ENCODE results near the gene MUC5B.
A peak's percentile ranks its signal among the peaks of the same experiment; 100 is the strongest.

MUC5B gene

DNA sequence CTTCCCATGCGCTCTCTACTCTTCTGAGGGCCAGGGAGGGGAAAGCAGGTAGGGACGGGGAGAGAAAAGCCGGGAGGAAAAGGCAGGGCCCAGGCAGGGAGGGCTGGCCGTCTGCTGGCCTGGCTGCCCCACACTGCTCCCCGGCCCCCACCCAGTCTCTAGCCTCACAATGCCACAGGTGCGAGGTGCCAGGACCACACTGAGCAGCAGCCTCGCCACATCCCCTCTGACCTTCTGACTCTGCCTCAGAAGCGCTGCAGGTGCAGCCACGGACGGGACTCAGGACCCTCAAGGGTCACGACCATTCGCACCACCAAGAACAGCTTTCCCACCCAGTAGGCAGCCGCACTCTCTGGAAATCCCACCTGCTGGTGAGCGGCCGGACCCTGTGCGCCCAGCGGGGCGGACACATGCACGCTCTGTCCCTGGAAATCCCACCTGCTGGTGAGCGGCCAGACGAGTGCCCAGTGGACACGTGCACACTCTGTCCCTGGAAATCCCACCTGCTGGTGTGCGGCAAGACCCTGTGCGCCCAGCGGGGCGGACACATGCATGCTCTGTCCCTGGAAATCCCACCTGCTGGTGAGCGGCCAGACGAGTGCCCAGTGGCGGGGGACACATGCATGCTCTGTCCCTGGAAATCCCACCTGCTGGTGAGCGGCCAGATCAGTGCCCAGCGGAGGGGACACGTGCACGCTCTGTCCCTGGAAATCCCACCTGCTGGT is 66.5 kb downstream of the MUC5B start:
- no peak for DNase-seq

DNA sequence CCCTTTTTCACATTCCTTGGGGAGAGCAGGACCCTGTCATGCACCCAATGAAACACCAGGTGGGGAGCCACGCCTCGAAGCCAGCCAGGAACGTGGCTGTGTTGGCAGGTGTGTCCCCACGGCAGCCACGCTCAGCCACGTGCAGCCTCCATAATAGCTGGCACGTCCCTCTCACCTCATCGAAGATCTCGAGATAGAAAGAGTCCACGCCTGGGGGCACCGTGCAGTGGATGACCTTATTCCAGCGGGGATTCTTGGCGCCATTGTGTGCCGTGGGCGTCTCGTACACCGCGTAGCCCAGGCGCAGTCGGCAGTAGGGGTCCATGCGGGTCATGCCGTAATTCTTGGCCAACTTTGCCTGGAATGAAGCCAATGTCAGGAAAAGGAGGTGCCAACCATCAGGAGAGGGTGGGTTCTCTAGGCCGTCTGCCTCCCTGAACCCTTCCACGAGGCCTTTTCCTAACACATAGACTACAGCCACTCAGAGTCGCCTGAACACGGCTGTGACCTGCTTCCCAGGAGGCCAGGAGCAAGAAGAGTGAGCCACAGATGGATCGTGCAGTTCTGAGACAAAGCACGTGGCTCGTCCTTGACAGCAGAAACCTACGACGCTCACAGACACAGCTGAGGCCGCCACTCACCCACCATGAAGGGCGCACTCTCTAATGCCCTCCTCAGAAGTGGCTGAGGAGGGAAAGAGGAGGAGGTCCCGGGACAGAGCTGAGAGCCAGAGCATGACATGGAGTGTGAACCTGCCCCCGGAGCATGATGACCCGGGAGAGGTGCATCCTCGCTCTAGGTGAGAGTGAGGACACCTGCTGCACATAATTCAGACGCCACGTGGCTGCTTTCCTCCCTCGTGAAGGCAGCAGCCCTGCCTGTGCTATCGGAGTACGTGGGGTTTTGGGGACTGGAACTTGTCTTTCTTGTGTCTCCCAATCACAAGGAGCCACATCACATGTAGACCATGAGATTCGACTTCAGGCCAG is 67.5 kb downstream of the MUC5B start:
- DNase-seq = no peak

DNA sequence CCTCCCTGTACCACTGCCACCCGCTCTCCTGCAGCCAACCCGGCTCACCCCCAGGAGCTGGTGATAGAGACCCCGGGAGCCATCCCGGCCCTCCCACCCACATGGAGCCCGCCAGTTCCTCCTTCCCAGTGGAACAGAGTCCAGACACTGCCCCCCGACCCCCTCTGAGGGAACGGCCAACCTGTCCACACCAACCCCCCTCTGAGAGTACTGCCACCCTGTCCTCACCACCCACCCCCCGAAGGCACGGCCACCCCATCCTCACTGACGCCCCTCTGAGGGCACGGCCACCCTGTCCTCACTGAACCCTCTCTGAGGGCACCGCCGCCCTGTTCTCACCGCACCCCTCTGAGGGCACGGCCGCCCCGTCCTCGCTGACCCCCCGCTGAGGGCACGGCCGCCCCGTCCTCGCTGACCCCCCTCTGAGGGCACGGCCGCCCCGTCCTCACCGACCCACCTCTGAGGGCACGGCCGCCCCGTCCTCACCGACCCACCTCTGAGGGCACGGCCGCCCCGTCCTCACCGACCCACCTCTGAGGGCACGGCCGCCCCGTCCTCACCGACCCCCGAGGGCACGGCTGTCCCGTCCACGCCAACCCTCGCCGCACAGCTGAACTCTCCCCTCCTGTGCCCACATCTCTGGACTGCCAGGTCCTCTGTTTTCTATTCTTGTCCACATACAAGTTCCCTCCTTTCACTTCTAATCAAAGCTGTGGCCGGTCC is 68.6 kb downstream of the MUC5B start:
- no peak for DNase-seq

DNA sequence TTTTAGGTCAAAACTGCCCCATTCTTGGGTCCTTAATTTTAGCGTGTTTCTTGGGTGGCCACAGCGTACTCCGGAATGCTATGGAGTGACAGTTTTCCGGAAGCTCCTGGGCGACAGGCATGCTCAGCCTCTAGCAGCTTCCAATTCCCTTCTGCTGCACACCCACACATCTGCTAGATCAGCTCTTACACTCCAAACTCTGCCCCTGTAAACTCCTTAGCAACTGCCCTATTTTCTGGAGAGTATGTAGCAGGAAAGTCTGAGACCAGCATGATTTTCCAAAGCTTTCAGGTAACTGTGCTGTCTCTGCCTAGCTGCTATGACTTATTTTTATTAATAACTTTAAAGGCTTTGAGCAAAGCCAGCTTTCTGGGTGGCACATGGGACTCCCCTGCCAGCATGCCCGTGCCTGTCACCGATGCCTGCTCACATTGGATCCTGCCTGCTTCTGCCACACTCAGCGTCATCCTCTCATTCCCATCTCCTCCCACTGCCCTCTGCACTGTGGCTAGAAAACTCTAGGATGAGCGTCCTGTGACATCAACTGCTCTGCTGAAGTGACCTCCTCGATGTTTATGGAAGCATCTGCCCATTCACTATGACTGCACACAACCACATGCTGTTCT is 69.3 kb downstream of the MUC5B start:
- DNase-seq = no peak

DNA sequence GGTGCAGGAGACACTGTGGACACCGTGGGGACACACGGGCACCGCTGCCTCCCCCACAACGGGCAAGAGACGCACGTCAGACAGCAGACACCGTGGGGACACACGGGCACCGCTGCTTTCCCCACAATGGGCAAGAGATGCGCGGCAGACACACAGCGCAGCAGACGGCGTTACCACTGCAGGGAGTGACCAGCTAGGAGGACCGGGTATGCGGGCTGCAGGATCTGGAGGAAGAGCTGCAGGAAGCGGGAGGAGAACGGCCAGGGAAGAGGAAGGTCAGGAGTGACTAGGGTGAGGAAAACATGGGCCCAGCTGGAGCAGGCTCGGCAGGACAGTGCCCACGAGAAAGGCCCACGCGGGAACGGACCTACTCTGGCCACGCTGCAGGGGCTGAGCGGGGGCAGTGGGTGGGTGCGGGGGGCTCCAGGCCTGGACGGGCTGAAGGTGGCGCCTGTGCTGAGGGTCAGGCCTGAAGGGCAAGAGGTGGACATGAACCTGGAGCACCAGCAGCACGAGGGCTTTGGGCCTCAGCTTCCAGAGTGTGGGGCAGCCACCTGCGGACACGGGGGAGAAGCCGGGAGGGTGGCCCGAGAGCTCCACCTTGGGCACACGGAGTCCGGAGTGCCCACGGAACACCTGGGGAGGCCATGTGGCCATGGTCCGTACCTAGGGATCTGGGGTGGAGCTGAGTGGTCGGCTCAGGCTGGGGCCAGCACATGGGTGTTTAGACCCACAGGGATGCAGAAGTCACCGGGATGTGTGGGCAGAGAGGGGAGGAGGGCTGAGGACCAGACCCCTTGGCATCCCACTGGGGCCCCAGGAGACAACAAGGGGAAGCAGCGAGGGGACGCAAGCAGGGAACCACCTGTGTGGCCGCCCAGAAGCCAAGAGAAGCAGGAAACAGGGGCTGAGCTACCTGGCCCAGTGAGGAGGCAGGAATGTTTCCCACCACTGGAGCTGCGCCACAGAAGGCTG is 70.1 kb downstream of the MUC5B start:
- no peak for DNase-seq

DNA sequence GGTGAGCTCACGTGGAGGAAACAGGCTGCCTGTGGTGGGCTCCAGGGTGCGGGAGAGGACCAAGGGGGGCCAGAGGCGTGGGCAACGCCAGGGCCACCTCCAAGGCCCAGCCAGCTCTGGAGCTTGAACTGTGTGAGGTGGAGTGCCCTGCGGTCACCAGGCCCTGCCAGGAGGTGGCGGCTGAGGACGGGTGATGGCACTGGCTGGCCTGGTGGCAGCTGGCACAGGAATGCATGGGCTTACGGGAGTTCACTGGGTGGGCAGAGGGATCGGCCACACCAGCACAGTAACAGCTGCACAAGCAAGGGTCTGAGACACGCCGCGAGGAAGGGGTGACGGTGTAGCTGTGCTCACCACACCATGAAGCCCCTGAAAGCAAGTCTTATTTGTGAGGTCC is 70.8 kb downstream of the MUC5B start:
- peak in 1 of 2 experiments; percentile 1 for DNase-seq

DNA sequence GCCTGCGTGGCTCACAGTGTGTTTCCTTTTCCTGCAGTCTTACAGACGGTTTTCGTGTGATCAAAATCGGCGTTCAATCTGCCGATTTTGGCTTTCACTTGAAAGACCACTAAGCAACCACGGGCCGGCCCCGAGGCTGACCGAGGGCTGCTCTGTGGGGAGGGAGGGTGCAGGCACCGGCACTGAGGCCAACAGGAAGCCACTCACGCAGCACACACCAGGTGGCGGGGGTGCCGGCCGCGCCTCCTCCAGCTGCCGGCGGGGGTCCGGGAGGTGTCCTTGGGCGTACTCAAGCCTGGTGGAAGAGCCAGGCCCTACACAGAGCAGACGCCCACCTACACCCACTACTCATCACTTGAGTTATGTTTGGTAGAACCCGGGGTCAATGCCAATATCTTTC is 72.2 kb downstream of the MUC5B start:
- no peak for DNase-seq

DNA sequence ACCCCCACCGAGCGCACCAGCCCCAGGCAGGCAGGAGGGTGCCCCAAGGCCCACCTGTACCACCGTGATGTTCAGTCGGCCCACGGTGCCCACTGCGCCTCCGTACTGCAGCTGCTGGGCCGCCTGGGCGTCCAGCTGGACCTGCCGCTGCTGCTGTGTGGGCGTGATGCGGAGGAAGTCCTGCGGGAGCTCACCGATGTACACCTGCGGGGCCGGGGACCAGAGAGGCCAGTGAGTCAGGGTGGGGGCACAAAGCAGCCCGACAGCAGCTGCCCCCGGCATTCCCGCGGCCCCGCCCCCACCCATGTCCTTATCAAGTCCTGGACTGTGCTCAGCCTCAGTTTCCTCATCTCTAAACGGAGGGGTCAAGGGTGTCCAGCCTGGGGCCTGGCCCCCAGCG is 72.7 kb downstream of the MUC5B start:
- DNase-seq = no peak

DNA sequence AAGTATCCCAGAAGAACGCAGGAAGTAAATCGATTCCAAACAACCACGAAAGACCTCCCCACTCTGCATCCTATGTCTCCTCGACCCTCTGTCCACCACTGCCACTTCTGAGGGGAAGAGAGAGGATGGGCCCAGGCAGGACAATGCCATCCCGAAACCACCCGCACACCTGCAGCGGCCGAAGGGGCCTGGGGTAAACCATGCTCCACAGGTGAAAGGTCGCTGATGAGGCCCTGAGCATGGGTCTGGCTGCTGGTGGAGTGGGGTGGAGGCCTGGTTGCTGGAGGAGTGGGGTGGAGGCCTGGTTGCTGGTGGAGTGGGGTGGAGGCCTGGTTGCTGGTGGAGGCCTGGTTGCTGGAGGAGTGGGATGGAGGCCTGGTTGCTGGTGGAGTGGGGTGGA is 73.4 kb downstream of the MUC5B start:
- no peak for DNase-seq

DNA sequence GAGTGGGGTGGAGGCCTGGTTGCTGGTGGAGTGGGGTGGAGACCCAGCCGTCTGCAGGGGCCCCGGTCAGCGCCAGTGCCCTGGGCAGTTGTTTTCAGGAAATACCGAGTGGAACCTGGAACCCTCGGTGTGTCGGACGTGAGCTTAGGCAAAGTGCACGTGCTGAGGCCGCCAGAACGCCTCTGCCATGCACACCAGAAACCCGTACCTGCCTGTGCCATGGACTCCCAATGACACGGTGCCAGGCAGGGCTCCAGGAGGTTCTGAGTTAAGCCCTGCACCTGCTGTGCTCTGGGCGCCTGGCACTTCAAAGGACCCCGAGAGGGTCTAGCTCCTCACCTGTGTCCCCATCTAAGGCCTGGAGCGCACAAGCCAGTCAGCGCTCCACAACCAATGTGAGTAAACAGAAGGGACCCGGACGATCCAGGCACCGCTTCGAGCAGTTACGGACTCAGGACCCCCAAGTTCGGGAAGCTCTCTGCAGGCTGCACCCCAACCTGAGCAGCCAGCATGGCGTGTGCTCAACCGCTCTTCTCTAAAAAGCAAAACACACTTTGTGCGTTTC is 74.2 kb downstream of the MUC5B start:
- DNase-seq = no peak

DNA sequence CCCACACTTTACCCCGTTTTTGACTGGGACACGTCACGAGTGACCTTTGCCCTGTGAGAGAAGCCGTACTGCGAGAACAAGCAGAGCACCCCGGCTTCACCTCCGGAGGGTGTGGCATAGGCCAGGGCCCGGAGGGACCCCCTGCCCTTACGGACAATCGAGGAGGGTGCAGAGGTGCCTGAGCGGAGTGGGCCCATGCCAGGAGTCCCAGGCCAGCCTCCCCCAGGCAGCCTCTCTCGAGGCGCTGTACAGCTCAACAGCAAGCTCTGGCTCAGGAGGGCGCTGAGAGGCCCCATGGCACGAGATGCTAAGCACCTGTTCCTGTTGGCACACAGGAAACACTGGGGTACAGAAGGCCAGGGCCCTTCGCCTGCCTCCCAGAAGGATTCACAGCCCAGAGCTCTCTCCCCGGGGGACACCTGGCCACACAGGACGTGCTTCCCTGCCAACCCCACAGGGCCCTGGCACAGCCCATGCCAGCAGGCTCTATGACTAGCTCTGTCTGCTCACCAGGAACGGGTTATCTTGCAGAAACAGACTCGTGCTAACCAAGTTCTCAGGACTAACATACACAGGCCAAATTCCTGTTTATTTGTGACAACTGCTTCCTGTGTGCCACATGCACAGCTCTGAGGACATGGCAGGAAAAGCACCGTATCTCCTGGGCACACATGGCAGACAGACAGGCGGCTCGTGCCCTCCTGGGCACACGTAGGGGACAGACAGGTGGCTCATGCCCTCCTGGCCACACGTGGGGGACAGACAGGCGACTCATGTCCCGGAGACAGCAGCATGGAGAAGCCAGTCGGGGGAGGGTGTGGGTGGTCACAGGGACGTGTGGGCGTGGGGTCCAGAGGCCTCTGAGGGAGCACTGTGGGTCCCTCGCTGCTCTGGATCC is 75.0 kb downstream of the MUC5B start:
- no peak for DNase-seq

DNA sequence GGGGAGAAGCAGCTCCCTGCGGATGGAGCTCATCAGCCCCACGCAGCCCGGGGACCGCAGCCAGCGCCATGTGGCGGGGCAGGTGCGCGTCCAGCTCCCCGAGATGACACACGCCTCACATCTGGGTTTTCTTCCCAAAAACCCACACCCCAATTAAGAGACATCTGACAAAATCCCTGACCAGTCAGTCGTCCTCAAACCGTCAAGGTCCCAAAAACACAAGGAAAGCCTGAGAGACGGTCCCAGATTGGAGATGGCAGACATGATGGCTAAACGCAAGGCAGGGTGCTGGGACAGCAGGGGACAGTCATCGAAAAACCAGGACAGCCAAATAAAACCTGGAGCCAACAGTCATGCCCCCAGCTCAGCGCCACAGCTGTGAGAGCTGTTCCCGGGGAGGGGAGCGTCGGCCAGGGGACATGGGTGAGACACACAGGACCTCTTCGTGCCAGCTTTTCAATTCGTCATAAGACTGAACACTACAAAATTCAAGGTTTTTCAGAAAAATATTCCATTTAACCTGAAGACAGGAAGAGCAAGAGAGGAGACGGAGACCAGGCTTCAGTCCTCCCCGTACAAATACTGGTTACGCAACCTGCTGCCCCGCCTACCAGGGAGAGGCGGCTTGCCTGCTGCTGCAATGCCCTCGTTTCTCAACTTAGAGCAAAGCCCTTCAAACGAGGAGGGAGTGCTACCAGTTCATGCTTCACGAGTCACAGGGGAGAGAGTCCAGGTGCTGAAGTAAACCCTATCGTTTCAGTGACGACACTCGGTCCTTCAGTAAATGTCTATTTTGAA is 76.0 kb downstream of the MUC5B start:
- DNase-seq = peak; percentile 18 to 50

DNA sequence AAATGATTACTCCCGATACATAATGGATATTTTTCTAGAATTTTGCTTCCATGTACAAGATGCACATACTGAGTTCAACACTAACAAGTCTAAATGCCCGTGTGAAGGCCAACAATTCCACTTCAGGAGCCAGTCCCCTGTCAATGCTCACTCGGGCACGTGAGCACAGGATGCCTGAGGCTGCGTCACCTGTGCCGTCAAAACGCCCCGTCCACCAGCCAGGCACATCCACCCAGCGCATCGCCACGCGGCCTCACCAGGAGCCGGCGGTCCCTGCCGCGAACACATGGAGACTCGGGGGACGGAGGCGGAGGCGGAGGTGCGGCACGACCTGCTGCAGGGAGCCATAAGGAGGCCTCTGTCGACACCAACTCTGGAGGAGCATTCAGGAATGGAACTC is 76.8 kb downstream of the MUC5B start:
- no peak for DNase-seq

DNA sequence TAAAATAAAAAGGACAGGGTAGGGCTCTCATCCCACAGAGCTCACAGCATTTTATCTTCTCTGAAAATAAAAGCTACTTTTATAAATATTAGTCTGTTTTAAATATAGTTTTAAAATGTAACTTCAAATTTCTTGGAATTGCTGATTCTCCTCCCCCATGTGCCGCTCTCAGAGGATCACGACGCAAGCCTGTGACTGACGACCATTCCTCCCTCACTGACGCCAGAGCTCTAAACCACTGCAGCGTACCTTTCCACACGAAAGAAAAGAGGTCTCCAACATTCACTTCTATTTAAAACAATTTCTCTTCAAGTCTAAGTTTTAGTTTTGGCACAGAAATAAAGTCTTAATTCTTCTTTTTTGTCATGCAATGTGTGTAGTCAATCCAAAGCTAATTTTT is 77.3 kb downstream of the MUC5B start:
- no peak for DNase-seq

DNA sequence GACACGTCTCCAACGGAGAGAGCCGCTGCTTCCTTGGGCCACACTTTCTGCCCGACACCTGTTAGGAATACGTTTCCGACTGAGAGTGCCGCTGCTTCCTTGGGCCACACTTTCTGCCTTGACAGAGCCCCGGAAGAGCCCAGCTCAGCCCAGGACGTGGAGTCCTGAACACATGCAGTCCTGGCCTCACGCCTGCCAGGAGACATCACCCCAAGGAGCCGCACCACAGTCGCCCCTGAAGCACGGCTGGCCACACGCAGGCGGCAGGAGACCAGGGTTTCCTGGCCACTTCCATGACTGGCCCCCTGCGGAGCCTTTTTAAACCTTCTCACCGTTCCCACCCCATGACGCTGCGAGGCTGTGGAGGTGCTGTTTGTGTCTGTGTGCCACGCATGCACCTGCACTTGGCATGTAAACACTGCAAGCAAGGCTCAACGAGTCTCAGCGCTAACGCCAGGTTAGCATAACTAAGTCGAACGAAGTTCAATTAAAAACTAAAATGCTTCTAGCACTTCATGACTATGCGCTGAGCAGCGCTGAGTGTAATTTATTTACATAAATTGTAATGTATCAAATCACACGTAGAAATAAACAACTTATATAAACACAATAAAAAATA is 77.8 kb downstream of the MUC5B start:
- no peak for DNase-seq

DNA sequence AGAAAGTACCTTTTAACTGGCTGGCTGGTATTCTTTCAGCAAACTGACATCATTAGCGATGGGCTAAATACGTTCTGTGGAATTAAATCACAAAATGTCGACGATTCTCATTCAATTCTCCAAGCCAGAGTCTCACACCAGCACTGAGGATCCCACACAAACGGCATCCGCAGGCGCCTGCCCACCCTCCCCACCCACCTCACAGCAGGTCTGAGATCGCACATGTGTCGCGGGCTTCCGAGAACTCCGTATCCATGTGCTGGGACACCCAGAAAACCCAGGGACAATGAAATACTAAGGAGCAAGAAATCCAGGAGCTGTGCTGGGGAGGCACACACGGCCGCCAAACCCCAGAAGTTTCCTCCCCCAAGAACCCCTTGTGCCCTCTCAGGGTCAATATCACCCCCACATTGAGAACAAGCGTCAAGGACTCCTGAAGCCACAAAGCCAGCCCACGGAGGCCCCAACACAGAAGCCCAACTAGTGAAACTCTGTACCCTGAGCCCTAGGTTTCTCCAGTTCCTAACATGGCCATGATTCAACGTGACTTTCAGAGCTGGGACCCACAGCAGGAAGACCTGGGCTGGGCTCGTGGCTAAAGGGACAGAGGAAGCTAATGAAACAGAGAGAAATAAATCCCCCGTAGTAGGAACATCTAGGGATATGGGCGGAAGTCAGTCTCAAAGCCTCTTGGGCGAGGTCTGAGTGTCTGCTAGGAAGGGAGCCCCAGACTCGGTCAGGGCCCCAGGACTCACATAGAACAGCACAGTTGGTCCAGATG is 78.5 kb downstream of the MUC5B start:
- no peak for DNase-seq

DNA sequence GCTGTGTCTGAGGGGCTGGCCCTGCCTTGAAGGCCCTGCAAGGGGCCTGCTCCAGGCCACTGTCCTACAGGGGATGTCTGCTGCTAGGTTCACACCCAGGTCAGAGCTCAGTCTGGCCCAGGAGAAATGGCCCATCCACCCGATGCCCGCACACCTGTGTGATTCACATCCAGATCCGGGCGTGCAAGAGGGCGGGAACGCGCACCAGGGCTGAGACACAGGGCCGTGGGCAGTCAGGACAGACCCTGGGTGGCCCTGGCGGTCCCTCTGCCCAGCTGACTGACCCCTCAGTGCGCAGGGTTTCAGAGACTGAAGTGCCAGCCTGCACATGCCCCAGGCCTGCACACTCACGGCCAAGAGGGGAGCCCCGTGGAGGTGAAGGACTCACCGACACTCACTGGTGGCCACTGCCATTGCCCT is 79.2 kb downstream of the MUC5B start:
- no peak for DNase-seq
